Measurements from ENCODE around the gene AP1G2.
"Not testable (repeated sequence)": the region's sequence is repeated elsewhere in the genome, so short reads cannot be mapped to it uniquely, and the experiment has no call there.

Gene AP1G2, protein sequence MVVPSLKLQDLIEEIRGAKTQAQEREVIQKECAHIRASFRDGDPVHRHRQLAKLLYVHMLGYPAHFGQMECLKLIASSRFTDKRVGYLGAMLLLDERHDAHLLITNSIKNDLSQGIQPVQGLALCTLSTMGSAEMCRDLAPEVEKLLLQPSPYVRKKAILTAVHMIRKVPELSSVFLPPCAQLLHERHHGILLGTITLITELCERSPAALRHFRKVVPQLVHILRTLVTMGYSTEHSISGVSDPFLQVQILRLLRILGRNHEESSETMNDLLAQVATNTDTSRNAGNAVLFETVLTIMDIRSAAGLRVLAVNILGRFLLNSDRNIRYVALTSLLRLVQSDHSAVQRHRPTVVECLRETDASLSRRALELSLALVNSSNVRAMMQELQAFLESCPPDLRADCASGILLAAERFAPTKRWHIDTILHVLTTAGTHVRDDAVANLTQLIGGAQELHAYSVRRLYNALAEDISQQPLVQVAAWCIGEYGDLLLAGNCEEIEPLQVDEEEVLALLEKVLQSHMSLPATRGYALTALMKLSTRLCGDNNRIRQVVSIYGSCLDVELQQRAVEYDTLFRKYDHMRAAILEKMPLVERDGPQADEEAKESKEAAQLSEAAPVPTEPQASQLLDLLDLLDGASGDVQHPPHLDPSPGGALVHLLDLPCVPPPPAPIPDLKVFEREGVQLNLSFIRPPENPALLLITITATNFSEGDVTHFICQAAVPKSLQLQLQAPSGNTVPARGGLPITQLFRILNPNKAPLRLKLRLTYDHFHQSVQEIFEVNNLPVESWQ

DNA sequence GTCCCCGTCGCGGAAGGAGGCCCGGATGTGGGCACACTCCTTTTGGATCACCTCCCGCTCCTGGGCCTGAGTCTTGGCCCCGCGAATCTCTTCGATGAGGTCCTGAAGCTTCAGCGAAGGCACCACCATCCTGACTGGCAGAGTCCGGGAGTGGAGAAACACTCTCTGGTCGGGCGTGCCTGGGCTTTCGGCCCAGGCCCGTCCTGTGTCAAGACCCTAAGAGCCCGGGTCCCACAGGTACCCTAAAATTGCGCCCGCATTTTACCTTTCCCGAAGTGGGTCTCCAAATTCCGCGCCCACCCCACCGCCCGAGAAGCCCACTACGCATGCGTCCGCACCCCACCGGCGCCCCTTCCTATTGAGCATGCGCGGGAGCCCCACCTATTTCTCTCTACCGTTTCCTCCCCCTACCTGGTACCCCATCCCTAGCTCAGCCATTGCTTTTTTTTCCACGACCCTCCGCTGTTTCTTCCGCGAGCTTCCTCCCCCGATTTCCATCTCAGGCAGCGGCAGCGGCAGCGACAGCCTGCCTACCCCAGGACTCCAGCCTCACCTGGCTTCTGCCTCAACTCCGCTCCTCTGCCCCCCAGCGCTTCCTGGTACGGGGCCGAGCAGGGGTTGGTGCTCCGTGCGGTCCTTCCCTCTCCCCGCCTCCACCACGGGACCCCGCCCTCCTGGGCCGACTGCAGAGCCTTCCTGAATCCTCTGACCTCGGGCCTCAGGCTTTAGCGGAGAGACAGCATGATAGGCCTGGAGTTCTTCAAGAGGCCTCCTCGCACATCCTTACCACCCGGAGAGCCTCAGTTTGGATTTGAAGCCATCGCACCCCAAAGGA, at the start of gene AP1G2:
Gene AP1G2, minus strand, starts transcription at position 606 of the 835 bp plus-strand sequence. Its CDS starts 477 bp downstream, at position 129.
- DNase-seq, result peak; percentile 91

DNA sequence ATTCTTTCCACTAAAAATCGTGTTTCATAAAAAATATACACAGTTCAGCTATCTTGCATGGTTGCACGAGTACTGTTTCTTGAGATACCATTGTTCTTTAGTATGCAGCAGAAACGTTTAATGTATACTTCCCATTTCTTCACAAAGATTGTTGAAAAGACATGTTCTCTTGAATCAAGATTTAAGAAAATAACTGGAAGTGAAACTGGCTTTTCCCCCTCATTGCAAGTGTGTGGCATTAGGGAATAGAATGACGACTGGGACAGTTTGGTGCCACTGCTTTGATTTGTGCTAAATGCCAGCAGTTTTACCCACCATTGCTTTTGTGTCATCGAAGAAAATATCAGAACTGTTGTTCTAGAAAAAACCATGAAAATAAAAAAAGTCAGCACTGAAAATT, 48.3 kb upstream of the AP1G2 start:
- no peak for DNase-seq

DNA sequence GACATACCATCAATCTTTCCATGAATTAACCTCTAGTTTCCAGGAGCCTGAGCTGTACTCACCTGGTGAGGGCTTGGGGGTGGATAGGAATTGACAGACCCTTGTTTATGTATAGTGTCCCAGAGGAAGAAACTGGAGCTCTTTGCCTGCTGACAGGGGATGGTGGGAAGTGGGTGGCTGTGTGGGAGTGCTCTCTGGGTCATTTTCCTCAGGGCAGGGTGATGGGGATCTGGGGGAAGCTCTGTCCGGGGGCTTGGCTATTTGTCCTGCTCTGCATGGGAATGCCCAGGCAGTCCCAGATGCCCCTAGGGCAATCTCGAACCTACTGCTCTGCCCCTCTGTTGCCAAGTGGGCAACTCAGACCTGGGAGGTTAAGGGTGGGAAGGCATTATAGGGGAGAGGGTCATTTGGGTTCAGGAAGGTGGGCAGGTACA, 46.8 kb upstream of the AP1G2 start:
- no peak for DNase-seq

DNA sequence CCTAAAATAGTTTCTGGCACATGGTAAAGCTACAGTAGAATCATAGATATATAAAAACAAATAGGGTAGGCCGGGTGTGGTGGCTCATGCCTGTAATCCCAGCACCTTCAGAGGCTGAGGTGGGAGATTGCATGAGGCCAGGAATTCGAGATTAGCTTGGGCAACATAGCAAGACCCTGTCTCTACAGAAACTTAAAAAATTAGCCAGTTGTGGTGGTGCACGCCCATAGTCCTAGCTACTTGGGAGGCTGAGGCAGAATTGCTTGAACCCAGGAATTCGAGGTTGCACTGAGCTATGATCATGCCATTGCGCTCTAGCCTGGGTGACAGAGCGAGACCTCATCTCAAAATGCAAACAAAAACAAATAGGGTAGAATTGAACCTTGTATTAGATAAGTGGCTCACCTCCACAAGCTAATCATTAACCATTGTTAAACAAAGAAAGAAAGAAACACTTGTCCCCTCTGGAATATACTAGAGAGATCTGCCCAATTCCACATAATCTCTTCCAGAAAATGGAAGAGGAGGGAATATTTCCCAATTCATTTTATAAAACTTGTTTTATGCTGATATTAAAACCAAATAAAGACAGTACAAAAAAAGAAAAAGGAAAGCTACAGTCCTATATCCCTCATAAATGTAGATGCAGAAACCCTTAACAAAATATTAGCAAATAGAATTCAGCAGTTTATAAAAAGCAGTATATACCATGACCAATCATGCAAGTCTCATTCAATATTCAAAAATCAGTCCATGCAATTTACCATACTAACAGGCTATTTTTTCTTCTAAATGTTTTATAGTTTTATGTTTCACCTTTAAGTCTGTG, 45.9 kb upstream of the AP1G2 start:
- no peak for DNase-seq

DNA sequence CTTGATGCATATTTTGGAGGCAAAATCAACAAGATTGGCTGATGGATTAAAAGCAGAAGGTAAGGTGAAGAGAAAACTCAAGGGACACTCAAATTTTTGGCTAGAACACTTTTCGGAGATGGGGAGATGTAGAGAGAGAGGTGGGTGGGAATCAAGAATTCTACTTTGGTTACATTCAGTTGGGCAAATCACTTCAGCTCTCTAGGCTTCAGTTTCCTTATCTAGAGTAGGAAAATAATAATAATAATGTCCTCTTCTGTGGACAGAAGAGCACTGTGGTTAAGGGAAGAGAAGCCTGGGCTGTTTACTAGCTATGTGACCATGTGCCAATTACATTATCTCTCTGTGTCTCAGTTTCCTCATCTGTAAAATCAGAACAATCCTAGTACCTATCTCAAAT, 45.2 kb upstream of the AP1G2 start:
- no peak for DNase-seq

DNA sequence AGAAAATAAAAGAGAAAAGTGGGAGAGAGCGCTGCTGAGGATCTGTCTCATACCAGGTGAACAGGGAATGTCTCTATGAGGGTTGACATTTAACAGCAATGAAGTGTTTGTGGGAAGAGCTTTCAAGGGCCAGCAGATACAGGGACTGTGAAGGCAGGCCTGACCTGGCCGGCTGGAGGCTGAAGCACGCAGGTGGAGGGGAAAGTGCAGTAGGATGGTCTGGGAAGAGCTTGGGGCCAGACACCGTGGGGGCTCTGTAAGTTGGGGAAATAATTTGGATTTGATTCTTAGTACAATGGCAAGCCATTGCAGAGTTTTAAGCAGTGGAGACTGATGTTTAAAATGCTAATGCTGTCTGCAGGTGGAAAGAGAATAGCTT, 44.8 kb upstream of the AP1G2 start:
- DNase-seq, result no peak

DNA sequence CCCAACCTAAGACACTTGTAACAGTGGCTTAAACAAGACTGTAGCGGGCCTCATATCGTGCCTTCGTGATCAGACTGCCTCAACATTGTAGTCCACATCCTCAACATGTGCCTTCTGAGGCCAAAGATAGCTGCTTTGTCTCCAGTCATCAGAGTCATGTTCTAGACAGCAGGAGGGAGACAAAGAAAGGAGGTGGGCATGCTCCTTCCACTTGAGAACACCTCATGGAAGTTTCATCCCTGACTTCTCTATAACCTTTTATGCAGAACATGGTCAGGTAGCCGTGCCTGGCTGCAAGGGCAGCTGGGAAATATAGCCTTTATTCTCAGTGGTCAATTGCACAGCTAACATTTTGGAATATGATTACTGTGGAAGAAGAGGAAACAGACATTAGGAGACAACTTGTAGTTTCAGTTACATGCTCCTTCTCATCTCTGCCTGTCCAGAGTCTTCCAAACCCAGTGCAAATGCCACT, 43.3 kb upstream of the AP1G2 start:
- DNase-seq, result no peak

DNA sequence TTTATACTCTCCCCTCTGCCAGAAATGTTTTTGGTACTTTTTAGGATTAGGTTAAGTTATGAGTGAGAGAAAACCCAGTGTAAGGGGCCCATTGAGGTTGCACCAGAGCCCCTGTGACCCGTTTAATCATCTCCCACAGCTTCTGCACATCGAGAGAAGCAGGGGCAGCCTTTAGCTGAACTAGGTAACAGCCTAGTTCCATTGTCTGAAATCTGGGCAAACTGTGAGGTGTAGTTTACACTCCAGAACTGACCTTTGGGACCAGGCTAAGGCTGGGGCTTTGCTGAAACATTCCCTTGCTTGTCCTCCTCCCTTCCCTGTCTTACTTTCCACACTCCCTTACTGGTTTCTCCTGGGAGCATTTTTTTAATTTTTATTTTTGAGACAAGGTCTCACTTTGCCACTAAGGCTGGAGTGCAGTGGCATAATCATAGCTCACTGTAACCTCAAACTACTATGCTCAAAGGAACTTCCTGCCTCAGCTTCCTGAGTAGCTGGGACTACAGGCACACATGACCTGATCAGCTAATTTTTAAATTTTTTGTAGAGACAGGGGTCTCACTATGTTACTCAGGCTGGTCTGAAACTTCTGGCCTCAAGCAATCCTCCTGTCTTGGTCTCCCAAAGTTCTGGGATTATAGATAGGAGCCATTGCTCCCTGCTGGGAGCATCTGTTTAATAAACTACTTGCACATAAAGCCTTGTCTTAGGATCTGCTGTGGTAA, 42.7 kb upstream of the AP1G2 start:
- peak; percentile 63 for DNase-seq

DNA sequence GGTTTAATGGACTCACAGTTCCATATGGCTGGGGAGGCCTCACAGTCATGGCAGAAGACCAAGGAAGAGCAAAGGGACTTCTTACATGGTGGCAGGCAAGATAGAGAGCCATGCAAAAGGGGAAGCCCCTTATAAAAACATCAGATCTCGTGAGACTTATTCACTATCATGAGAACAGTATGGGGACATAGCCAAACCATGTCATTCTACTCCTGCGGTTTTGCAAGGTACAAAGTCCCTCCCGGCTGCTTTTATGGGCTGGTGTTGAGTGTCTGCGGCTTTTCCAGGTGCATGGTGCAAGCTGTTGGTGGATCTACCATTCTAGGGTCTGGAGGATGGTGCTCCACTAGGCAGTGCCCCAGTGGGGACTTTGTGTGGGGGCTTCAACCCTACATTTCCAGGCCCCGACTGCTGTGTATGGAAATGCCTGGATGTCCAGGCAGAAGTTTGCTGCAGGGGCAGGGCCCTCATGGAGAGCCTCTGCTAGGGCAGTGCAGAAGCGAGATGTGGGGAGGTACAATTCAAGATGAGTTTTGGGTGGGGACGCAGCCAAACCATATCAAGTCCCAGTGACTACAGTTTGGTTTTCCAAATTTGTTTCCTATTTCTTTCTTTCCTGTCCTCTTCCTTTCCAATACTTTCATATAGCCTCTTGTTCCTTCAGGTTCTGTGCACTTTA, 42.0 kb upstream of the AP1G2 start:
- DNase-seq, result not testable (repeated sequence)

DNA sequence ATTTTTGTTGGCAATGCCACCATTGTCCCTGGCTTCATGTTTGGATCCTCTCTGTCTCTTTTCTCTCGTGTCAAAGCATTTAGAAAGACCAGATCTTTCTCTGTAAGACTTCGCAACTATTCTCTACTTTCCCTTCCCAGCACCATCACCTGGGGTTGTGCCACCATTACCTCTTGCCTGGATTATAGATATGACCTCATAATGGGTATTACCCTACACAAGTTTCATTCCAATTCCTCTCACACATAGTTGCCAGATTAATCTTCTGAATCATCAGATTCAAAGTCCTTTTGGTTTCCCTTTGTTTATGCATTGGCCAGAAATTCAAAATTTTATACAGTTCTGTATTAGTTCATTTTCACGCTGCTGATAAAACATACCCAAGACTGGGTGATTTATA, 41.4 kb upstream of the AP1G2 start:
- no peak for DNase-seq

DNA sequence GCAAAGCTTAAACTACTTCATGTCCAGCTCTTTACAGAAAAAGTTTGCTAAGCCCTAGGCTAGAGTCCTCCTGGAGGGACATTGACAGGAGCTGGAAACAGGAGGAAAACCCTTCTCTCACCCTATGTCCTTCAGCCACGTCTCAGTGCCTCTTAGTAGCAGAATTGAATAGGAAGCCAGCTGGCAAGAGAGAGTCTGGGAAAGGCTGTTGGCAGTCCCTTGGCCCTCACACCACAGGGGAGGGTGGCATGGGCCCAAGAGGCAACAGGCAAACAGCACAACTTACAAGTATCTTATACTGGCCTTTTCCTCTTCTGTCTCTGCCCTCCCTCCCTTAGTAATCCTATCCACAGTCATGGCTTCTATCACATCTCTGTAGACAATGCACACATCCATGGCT, 40.9 kb upstream of the AP1G2 start:
- no peak for DNase-seq

DNA sequence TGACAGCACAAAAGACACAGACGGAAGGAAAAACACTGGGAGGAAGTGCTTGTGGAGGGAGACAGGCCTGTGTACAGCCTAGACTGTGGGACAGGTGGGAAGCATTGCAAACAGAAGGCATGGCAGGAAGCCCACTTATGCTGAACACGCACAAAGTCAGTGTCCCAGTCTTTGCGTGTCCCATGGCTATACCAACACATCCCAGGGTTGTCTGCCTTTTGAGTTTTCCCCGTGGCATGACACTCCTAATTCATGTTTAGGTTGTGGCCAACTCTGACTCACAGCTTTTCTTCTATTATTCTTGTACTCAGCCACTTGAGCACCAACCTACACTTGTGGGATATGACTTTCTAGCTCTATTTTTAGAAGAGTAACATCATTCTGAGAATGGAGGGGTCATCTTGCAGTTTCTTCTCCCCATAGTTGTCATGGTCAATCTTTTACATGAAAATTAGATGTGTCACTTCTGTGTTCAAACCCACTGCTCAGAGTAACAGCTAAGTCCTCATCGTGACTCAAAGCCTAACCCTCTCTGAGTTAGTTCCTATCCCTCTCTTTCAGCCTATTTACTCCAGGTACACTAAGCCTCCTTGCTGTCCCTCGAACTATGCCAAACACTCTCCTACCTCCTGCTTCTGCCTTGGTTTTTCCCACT, 38.5 kb upstream of the AP1G2 start:
- no peak for DNase-seq

DNA sequence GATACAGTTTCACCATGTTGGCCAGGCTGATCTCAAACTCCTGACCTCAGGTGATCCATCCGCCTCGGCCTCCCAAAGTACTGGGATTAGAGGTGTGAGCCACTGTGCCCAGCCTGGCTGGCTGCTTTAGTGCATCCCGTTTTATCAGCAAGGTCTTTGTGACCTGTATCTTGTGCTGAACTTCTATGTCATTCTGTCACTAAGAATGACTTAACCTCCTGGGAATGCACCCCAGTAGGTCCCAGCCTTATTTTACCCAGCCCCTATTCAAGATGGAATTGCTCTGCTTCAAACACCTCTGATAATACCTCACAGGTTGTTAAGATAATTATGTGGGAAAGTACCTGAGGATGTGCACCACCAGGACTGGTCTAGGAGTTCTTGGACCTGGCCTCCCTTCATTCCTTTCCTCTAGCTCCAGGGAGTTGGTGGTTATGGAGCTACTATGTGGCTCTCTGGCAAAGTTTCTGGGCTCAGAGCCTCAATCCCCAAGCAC, 37.1 kb upstream of the AP1G2 start:
- no peak for DNase-seq

DNA sequence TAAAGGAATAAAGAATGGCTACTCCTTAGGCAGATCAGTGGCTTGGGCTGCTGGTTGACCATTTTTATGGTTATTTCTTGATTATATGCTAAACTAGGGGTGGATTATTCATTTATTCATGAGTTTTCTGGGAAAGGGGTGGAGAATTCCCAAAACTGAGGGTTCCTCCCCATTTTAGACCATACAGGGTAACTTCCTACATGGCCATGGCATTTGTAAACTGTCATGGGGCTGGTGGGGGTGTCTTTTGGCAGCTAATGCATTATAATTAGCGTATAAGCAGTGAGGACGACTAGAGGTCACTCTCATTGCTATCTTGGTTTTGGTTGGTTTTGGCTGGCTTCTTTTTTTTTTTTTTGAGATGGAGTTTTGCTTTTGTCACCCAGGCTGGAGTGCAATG, 36.6 kb upstream of the AP1G2 start:
- DNase-seq, result no peak

DNA sequence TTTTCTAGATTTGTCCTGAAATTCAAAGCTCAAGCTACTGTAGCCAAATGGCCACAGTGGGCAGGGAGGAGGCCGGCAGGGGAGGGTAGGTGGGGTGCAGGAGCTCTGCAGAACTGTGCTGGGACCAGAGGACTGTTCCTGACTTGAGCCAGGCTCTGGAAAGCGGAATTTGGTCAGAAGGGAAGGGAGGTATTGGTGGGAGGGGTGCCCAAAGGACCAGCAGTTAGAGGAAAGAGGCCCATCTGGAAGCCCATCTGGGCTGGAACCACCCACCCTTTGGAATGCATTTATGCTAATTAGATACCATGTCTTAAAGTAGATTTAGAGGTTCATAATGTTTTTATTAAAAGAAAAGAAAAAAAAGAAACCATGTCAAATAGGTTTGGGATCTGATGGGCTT, 35.5 kb upstream of the AP1G2 start:
- no peak for DNase-seq

DNA sequence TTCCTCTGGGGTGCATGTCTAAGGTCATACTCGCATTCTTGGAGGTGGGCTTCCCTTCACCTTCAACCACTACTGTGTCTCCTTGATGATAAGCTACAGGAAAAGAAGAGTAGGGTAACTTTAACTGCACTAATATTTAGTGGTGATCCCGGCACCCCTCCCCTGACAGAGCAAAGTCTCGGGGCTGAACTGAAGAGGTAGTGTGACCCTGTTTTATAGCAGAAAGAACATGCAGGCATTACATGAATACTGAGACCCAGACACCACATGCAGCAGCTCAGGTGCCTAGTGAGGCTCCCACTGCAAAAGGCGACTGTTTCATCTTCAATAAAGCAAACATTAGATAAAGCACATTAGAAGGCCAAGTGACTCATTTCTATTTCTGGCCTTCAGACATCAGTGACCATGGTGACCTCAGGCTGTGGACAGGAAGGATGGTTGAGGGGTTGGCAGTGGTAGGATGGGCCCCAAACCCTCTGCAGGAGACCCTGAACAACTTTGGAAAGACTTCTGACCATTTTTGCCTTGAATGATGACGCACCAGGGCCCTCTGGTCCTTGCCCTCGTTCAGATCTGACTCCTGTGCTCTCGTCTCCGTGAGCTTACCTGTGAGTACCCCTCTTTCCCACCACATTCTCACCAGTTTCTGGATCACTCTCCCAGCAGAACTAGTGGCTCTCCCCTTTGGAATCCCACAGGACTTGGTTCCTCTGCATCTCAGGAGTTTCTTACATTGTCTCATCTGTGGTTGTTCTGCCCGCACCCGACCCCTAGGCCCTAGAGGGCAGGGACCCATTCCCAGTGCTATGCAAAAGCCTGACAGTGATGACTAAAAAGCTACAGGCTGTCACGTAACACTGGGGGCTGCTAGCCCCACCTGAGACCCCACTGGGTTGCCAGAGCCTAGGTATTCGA, 34.8 kb upstream of the AP1G2 start:
- no peak for DNase-seq

DNA sequence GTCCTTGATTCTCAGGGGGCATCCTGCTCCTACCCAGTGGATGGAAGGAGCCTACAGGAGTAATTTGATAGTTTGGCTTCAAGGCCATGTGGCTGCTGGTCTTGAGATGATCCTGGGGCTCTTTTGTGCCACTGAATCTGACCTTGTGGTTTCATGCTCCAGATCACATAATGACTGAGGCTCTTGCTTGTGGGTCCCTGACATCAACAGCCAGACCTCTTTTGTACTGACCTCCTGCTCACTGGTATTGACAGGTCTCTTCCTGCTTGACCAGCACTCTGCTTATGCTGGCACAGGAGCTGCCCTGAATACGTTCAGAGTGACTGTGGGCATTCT, 34.2 kb upstream of the AP1G2 start:
- no peak for DNase-seq

DNA sequence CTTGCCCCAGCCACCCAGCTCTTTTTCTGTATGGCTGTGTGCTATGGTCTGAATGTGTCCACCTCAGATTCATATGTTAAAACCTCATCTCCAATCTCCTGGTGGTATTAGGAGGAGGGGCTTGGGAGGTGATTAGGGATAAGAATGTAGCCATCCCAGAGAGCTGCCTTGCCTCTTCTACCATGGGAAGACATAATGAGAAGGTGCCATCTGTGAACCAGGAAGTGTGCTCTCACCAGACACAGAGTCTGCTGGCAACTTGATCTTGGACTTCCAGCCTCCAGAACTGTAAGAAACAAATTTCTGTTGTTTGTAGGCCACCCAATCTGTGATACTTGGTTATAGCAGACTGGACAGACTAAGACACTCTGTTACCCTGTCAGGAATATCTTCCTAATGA, 33.8 kb upstream of the AP1G2 start:
- no peak for DNase-seq

DNA sequence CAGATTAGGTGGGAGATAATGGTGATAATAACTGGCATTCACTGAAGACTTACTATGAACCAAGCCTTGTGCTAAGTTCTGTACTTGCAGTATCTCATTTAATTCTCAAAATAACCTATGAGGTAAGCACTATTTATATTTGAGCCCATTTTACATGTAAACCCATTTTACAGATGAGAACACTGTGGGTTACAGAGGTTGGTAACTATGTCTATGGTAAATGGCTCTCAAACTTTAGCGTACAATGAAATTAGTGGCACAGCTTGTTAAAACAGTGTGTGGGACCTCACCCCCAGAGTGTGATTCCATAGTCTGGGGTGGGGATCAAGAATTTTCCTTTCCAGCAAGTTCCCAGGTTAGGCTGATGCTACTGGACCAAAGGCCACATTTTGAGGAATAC, 33.2 kb upstream of the AP1G2 start:
- DNase-seq, result no peak

All from GDM1 (cell line).